ENCODE data around the gene PTPN14. TPM values are rescaled to one million over a fixed set of nuclear protein-coding genes. Genes with fewer than 3 reads are reported as not detected.

The PTPN14 gene
- polyA plus RNA-seq, 1 donor from 2014 or later = 0.07 TPM

GRCh38 chr1:214401666-214402065 is 149.7 kb downstream of the PTPN14 start:
- Histone ChIP-seq H3K79me2 (replicated peaks; ENCODE audit: insufficient read depth, low read length) (no peaks in the 10 kb centered on the region), H3K36me3 (ENCODE audit: insufficient read depth, low read length) (no peaks in the 10 kb centered on the region), H3K27me3 (ENCODE audit: insufficient read depth, low read depth, low read length) (no peaks in the 10 kb centered on the region), H3K4me2 (ENCODE audit: low read length) (no peak overlapping the region), H3K9me3 (ENCODE audit: low read length) (no peaks in the 10 kb centered on the region), H4K20me1 (ENCODE audit: insufficient read depth) (no peaks in the 10 kb centered on the region), H3K27ac (ENCODE audit: low read length) (no peak overlapping the region), H2AFZ (ENCODE audit: low read depth, low read length) (no peak overlapping the region), H3K9me2 (ENCODE audit: insufficient read depth, low read length) (no peaks in the 10 kb centered on the region), H3F3A (ENCODE audit: insufficient read depth, low read length, poor library complexity, severe bottlenecking) (no peaks in the 10 kb centered on the region), H3K9ac (ENCODE audit: low read length) (no peak overlapping the region), H3K4me3 (ENCODE audit: low read length) (no peak overlapping the region)
- no peak for TF ChIP-seq EZH2 (IDR thresholded peaks at IDR 0.05; ENCODE audit: borderline replicate concordance, insufficient read depth, low read length, poor library complexity, severe bottlenecking)
- no peak for TF ChIP-seq MXI1 (conservative IDR thresholded peaks at IDR 0.05; ENCODE audit: poor library complexity, severe bottlenecking)
- TF ChIP-seq, protein P1, sequence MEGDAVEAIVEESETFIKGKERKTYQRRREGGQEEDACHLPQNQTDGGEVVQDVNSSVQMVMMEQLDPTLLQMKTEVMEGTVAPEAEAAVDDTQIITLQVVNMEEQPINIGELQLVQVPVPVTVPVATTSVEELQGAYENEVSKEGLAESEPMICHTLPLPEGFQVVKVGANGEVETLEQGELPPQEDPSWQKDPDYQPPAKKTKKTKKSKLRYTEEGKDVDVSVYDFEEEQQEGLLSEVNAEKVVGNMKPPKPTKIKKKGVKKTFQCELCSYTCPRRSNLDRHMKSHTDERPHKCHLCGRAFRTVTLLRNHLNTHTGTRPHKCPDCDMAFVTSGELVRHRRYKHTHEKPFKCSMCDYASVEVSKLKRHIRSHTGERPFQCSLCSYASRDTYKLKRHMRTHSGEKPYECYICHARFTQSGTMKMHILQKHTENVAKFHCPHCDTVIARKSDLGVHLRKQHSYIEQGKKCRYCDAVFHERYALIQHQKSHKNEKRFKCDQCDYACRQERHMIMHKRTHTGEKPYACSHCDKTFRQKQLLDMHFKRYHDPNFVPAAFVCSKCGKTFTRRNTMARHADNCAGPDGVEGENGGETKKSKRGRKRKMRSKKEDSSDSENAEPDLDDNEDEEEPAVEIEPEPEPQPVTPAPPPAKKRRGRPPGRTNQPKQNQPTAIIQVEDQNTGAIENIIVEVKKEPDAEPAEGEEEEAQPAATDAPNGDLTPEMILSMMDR (IDR thresholded peaks at IDR 0.05; ENCODE audit: poor library complexity, severe bottlenecking) = no peak
- no peak for TF ChIP-seq POLR2AphosphoS5 (IDR thresholded peaks at IDR 0.05)
- no peak for TF ChIP-seq SMC3 (conservative IDR thresholded peaks at IDR 0.05; ENCODE audit: poor library complexity)
- no peak for TF ChIP-seq REST (IDR thresholded peaks at IDR 0.05; ENCODE audit: borderline replicate concordance)
- TF ChIP-seq TAF1 (IDR thresholded peaks at IDR 0.05; ENCODE audit: low read depth) = no peak

- Histone ChIP-seq H3K4me2 (ENCODE audit: low read length) (no peak overlapping the region), H3K9me2 (ENCODE audit: insufficient read depth, low read length) (no peaks in the 10 kb centered on the region), H3K36me3 (ENCODE audit: insufficient read depth, low read length) (no peaks in the 10 kb centered on the region), H3K27me3 (ENCODE audit: insufficient read depth, low read depth, low read length) (no peaks in the 10 kb centered on the region), H3K9ac (ENCODE audit: low read length) (no peak overlapping the region), H3K9me3 (ENCODE audit: low read length) (no peaks in the 10 kb centered on the region), H3K4me3 (ENCODE audit: low read length) (no peak overlapping the region), H3K27ac (ENCODE audit: low read length) (no peak overlapping the region), H2AFZ (ENCODE audit: low read depth, low read length) (no peak overlapping the region), H3K79me2 (replicated peaks; ENCODE audit: insufficient read depth, low read length) (no peaks in the 10 kb centered on the region), H4K20me1 (ENCODE audit: insufficient read depth) (no peaks in the 10 kb centered on the region), H3F3A (ENCODE audit: insufficient read depth, low read length, poor library complexity, severe bottlenecking) (no peaks in the 10 kb centered on the region)
- no peak for TF ChIP-seq EP300 (conservative IDR thresholded peaks at IDR 0.05; ENCODE audit: poor library complexity, severe bottlenecking)
- TF ChIP-seq TAF1 (IDR thresholded peaks at IDR 0.05; ENCODE audit: low read depth) = no peak
- no peak for TF ChIP-seq SMC3 (conservative IDR thresholded peaks at IDR 0.05; ENCODE audit: poor library complexity)
Measured at GRCh38 chr1:214400131-214400530, 151.3 kb downstream of the PTPN14 start.

GRCh38 chr1:214398490-214398889 is 152.9 kb downstream of the PTPN14 start:
- no peak overlapping the region for H3K4me2 ChIP-seq (ENCODE audit: low read length)
- no peaks in the 10 kb centered on the region for H3K79me2 ChIP-seq (replicated peaks; ENCODE audit: insufficient read depth, low read length)
- H3K36me3 ChIP-seq (ENCODE audit: insufficient read depth, low read length) = no peaks in the 10 kb centered on the region

More at GRCh38 chr1:214398490-214398889, 152.9 kb downstream of the PTPN14 start:
- Histone ChIP-seq H3F3A (ENCODE audit: insufficient read depth, low read length, poor library complexity, severe bottlenecking) (no peaks in the 10 kb centered on the region), H4K20me1 (ENCODE audit: insufficient read depth) (no peaks in the 10 kb centered on the region), H3K9me2 (ENCODE audit: insufficient read depth, low read length) (no peaks in the 10 kb centered on the region), H3K9ac (ENCODE audit: low read length) (no peak overlapping the region), H3K27ac (ENCODE audit: low read length) (no peak overlapping the region), H3K27me3 (ENCODE audit: insufficient read depth, low read depth, low read length) (no peaks in the 10 kb centered on the region), H3K9me3 (ENCODE audit: low read length) (no peaks in the 10 kb centered on the region), H2AFZ (ENCODE audit: low read depth, low read length) (no peak overlapping the region), H3K4me3 (ENCODE audit: low read length) (no peak overlapping the region)
- TF ChIP-seq, protein P1 (IDR thresholded peaks at IDR 0.05; ENCODE audit: poor library complexity, severe bottlenecking) = no peak
- no peak for TF ChIP-seq RAD21 (conservative IDR thresholded peaks at IDR 0.05)
- no peak for TF ChIP-seq MXI1 (conservative IDR thresholded peaks at IDR 0.05; ENCODE audit: poor library complexity, severe bottlenecking)
- no peak for TF ChIP-seq EP300 (conservative IDR thresholded peaks at IDR 0.05; ENCODE audit: poor library complexity, severe bottlenecking)
- no peak for TF ChIP-seq POLR2AphosphoS5 (IDR thresholded peaks at IDR 0.05)
- TF ChIP-seq REST (IDR thresholded peaks at IDR 0.05; ENCODE audit: borderline replicate concordance) = no peak
- TF ChIP-seq SMC3 (conservative IDR thresholded peaks at IDR 0.05; ENCODE audit: poor library complexity) = no peak
- TF ChIP-seq EZH2 (IDR thresholded peaks at IDR 0.05; ENCODE audit: borderline replicate concordance, insufficient read depth, low read length, poor library complexity, severe bottlenecking) = no peak
- no peak for TF ChIP-seq TAF1 (IDR thresholded peaks at IDR 0.05; ENCODE audit: low read depth)

All from neural cell (in vitro differentiated cells).